ENCODE measurements around the gene ZNF398. TPM values are rescaled to one million over a fixed set of nuclear protein-coding genes. Genes with fewer than 3 reads are reported as not detected.
A peak's percentile ranks its signal among the peaks of the same experiment; 100 is the strongest.

Gene ZNF398
- total RNA-seq (2021; fragmentation: NEBNext Ultra II Directional; extraction: Animal tissue kit (Norgen Biotek cat#: 25700)): 10 to 100 TPM; 11.0 to 12.1 (median 11.6) TPM
- long read RNA-seq, partial matches to known transcripts: 3 of 4 reads
- long read RNA-seq, other reads (novel, unspliced or antisense): 1 of 4 reads

GRCh38 chr7:149147072-149147751 is at the start of gene ZNF398:
Gene ZNF398 (plus strand): TSS chr7:149147453. CDS start chr7:149147743, 290 bp downstream.
- TF ChIP-seq CTCF (IDR thresholded peaks at IDR 0.05): peak; percentile 80
- Mint-ChIP-seq H3K27ac (peak within 1 kb of the TSS; percentile 93), H3K4me3 (peak within 1 kb of the TSS; percentile 96), H3K27me3 (ENCODE audit: insufficient read depth) (no peaks in the 10 kb centered on the region), H3K4me1 (ENCODE audit: low read depth) (peaks cover 24% of the 10 kb centered on the region), H3K36me3 (ENCODE audit: low read depth) (peaks cover 3% of the 10 kb centered on the region; the same call in 1 of the 2 replicates), H3K9me3 (no peaks in the 10 kb centered on the region)
- peak; percentile 36 for DNase-seq

- TF ChIP-seq CTCF (IDR thresholded peaks at IDR 0.05): no peak
- no peak overlapping the region for H3K4me3 Mint-ChIP-seq
- peaks cover 7% of the 10 kb centered on the region for H3K4me1 Mint-ChIP-seq (ENCODE audit: low read depth)
- no peak for DNase-seq
- H3K36me3 Mint-ChIP-seq (ENCODE audit: low read depth): no peaks in the 10 kb centered on the region
- peaks cover 4% of the 10 kb centered on the region; the same call in 1 of the 2 replicates for H3K27me3 Mint-ChIP-seq (ENCODE audit: insufficient read depth)
- no peak overlapping the region for H3K27ac Mint-ChIP-seq
- H3K9me3 Mint-ChIP-seq: no peaks in the 10 kb centered on the region
These were observed 48.2 kb upstream of the ZNF398 start for GRCh38 chr7:149099058-149099457.

GRCh38 chr7:149100821-149101220 is 46.4 kb upstream of the ZNF398 start:
- peaks cover 4% of the 10 kb centered on the region; the same call in 1 of the 2 replicates for H3K27me3 Mint-ChIP-seq (ENCODE audit: insufficient read depth)
- H3K9me3 Mint-ChIP-seq: no peaks in the 10 kb centered on the region
- no peak for TF ChIP-seq CTCF (IDR thresholded peaks at IDR 0.05)
- H3K27ac Mint-ChIP-seq: no peak overlapping the region
- H3K36me3 Mint-ChIP-seq (ENCODE audit: low read depth): no peaks in the 10 kb centered on the region
- DNase-seq: no peak
- H3K4me1 Mint-ChIP-seq (ENCODE audit: low read depth): peaks cover 7% of the 10 kb centered on the region
- H3K4me3 Mint-ChIP-seq: no peak overlapping the region

- Mint-ChIP-seq H3K36me3 (ENCODE audit: low read depth) (no peaks in the 10 kb centered on the region), H3K27ac (no peak overlapping the region), H3K9me3 (no peaks in the 10 kb centered on the region), H3K27me3 (ENCODE audit: insufficient read depth) (no peaks in the 10 kb centered on the region; the same call in 1 of the 2 replicates), H3K4me1 (ENCODE audit: low read depth) (no peaks in the 10 kb centered on the region), H3K4me3 (no peak overlapping the region)
- no peak for TF ChIP-seq CTCF (IDR thresholded peaks at IDR 0.05)
- DNase-seq: no peak
These were observed 44.6 kb upstream of the ZNF398 start for GRCh38 chr7:149102666-149103065.

GRCh38 chr7:149103424-149103823 is 43.8 kb upstream of the ZNF398 start:
- H3K36me3 Mint-ChIP-seq (ENCODE audit: low read depth): no peaks in the 10 kb centered on the region
- H3K27ac Mint-ChIP-seq: no peak overlapping the region
- no peak overlapping the region for H3K4me3 Mint-ChIP-seq
- no peak for DNase-seq
- H3K27me3 Mint-ChIP-seq (ENCODE audit: insufficient read depth): no peaks in the 10 kb centered on the region; the same call in 1 of the 2 replicates
- H3K9me3 Mint-ChIP-seq: no peaks in the 10 kb centered on the region
- TF ChIP-seq CTCF (IDR thresholded peaks at IDR 0.05): no peak
- H3K4me1 Mint-ChIP-seq (ENCODE audit: low read depth): no peaks in the 10 kb centered on the region

All from HFFc6 (cell line).